HG03354 (cell line): ENCODE measurements around the gene ARHGAP6.
"Not testable (repeated sequence)": the region's sequence is repeated elsewhere in the genome, so short reads cannot be mapped to it uniquely, and the experiment has no call there.

ENCODE experiments used
- ATAC-seq: cut with Tn5 transposase; IDR thresholded peaks from one replicate; pipeline ENCODE4 v1.9.1; 2021; ENCODE audit warnings: mild to moderate bottlenecking; ENCODE audit not compliant: unreplicated experiment, poor library complexity, severe bottlenecking

Gene ARHGAP6

GRCh38 chrX:11282043-11282442, 383.7 kb downstream of the ARHGAP6 start:
- no peak for ATAC-seq

GRCh38 chrX:11273544-11273943, 392.2 kb downstream of the ARHGAP6 start:
- no peak for ATAC-seq

GRCh38 chrX:11272863-11273262, 392.9 kb downstream of the ARHGAP6 start:
- no peak for ATAC-seq

DNA sequence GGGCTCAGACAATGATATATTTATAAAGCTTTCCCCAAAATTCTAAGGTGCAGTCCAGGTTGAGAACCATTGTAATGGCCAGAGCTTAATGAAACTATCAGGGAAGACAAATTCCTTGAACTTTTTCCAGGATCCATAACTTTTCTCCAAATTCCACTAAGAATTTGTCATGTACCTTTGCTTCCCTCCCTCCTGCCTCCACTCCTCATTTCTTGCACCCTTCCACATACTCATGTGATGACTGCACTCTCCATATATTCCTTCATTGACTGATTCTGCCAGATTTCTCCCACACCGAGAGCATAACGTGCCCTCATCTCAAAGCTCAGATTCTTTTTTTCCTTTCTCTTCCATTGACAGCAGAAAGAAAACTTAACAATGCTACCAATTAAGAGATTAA, 393.4 kb downstream of the ARHGAP6 start:
- ATAC-seq, result no peak

- ATAC-seq, result no peak
These were observed 395.7 kb downstream of the ARHGAP6 start for GRCh38 chrX:11269996-11270395.

GRCh38 chrX:11269006-11269405, 396.7 kb downstream of the ARHGAP6 start:
- ATAC-seq, result no peak

- peak; percentile 56 for ATAC-seq
These were observed 398.3 kb downstream of the ARHGAP6 start for GRCh38 chrX:11267425-11267824.

GRCh38 chrX:11266573-11267003, 399.1 kb downstream of the ARHGAP6 start:
- no peak for ATAC-seq

- ATAC-seq, result no peak
These were observed 400.4 kb downstream of the ARHGAP6 start for GRCh38 chrX:11265352-11265751.

GRCh38 chrX:11264925-11265324, 400.8 kb downstream of the ARHGAP6 start:
- no peak for ATAC-seq

GRCh38 chrX:11261260-11261659, 404.5 kb downstream of the ARHGAP6 start:
- no peak for ATAC-seq

DNA sequence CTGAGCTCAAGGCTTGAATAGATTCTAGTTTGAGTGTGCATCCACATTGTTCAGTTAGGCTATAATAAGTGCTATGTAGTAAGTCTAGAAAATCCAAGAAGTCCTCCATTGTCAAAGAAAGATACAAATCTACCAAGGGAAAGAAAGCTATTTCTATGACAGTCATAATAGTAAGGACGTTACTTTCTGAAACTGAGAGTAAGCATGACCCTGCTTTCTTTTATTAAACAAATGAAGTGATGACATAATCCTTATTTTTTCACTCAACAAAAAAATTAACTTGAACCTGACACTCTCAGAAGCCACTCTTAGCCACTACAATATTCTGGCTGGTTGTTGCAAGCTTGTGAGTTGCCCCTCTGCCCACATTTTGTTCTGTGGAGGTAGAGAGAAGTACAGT, 406.3 kb downstream of the ARHGAP6 start:
- ATAC-seq, result no peak

GRCh38 chrX:11257711-11258110, 408.0 kb downstream of the ARHGAP6 start:
- ATAC-seq, result no peak

DNA sequence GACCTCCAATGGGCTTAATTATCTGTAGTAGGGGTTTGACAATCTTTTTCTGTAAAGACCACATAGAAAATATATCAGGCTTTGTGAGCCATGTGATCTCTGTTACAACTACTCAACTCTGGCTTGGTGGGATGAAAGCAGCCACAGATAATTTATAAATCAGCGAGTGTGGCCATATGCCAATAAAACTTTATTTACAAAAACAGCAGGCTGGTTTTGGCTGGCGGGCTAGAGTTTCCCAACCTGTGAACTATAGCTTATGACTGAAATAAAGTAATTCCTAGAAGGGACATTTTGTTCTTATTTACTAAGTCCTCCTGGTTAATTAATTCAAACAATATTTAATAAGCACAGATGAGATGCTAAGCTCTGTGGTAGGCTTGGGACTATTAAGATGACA, 408.4 kb downstream of the ARHGAP6 start:
- no peak for ATAC-seq

GRCh38 chrX:11254417-11255109, 411.2 kb downstream of the ARHGAP6 start:
- no peak for ATAC-seq

GRCh38 chrX:11244636-11245035, 421.1 kb downstream of the ARHGAP6 start:
- ATAC-seq, result no peak

DNA sequence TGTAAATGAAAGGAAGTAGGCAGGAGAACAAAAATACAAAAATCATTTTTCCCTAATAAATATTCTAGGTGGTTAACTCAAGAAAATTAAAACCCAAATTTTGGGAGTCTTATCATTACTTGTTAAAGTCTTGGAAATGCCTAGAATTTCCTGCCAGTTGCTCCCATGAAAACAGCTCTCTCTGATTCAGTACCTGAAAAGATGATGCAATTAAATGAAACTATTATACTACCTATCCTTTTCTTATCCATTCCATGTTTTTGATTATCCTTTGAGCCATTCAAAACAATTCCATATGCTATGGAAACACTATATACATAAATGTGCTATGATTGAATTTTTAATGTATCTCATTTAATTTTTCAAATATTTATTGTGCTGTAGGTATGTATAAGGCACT, 423.0 kb downstream of the ARHGAP6 start:
- ATAC-seq, result no peak

DNA sequence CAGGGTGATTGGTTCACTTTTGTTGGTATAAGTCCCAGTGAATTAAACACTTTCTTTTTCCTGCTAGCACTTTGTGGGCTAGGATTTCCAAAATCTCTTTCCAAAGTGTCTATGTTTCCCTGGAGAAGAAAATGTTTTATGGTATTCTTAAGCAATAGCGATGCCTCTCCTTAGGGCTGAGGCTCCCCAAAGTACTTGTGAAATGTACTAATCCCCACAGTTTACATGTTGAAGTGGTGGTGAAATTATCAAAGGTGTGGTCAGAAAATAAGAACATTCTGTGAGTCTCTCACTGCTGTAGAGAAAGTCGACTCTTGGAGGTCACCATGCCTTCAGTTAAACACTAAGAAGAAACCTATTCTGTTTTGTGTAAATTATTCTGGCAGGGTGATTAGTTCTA, 424.0 kb downstream of the ARHGAP6 start:
- ATAC-seq, result no peak

- ATAC-seq, result peak; percentile 89
These were observed 426.5 kb downstream of the ARHGAP6 start for GRCh38 chrX:11239230-11239629.

- not testable (repeated sequence) for ATAC-seq
These were observed 430.3 kb downstream of the ARHGAP6 start for GRCh38 chrX:11235377-11235776.

DNA sequence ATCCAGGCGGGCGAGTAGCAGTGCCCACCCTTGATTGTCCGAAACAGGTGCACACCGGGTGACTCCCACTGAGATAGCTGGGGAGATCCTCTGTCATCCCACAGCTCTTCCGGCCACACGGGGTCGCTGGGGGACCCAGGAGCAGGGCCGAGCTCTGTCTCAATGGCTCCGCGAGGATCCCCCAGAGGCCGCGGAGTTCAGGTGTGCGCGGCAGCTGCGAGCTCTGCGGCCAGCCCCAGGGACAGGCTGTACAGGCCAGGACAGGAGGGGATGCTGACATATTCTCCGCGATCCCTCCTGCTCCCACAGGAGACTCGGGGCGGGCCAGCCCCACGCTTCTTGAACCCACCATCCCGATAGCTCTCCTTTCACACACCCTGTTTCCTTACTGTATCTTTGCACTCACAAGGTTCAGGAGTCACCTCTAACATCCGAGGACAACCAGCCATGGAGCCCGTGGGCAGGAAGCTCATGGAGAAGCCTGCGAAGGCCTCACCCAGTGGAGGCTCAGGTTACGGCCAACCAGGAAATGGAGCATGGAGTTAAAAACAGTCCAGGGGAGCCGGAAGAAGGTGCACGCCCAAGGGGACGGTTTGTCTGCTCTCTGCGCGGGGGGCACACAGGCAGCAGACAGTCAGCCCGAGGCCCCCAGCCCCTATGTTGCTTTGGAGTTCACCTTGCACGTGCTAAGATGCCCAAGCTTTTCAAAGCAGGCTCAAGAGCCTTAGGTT, 450.4 kb downstream of the ARHGAP6 start:
- ATAC-seq, result no peak
